ENCODE results near the gene SCAI. TPM values are rescaled to one million over a fixed set of nuclear protein-coding genes. Genes with fewer than 3 reads are reported as not detected.

SCAI gene
- total RNA-seq, 1 experiment from 2014 or later, result 4.7 TPM

GRCh38 chr9:125176636-125177035, 33.3 kb upstream of the SCAI start:
- no peak for TF ChIP-seq CTCF (IDR thresholded peaks at IDR 0.05)
- TF ChIP-seq TCF7L2 (IDR thresholded peaks at IDR 0.05; ENCODE audit: low read depth, low read length), result no peak
- no peak for TF ChIP-seq REST (IDR thresholded peaks at IDR 0.05; ENCODE audit: insufficient read depth in 1 of 2, low read depth in 2 of 2, low read length in 1 of 2)
- TF ChIP-seq POLR2AphosphoS5 (IDR thresholded peaks at IDR 0.05; ENCODE audit: low read depth, low read length), result no peak
- TF ChIP-seq SIN3A (IDR thresholded peaks at IDR 0.05; ENCODE audit: borderline replicate concordance, insufficient read depth, low read depth, low read length), result no peak
- in situ Hi-C loops (cut with HindIII; ENCODE audit: low pct_unique_long_range_greater_than_20kb, low sequenced_read_pairs), result no loop called here
- Histone ChIP-seq H3K27me3 (ENCODE audit: control insufficient read depth, insufficient read depth, low read length) (no peaks in the 10 kb centered on the region), H3K4me3 (ENCODE audit: low read depth in 2 of 2, low read length in 2 of 2) (no peak overlapping the region), H3K36me3 (ENCODE audit: control insufficient read depth, insufficient read depth, low read length) (no peaks in the 10 kb centered on the region), H3K27ac (ENCODE audit: low read length) (no peak overlapping the region), H3K9me3 (ENCODE audit: control insufficient read depth, insufficient read depth, low read depth, low read length) (no peaks in the 10 kb centered on the region), H3K4me1 (ENCODE audit: control insufficient read depth, insufficient read depth, low read length) (no peaks in the 10 kb centered on the region)
- DNase-seq (ENCODE audit: low read depth, low spot score) (no peak), ATAC-seq (no peak)
- BruUV-seq (replicated peaks), result no TSS peak
- intact Hi-C loops (cut with micrococcal nuclease; ENCODE audit: unreplicated experiment), result no loop called here
- POLR2A ChIA-PET, result no interaction called here
- CTCF ChIA-PET, result no interaction called here

- ChIA-PET CTCF (no interaction called here), POLR2A (interaction anchor here (0.7 kb wide), 1 partner anchor 115 kb away, joined by 5 read pairs; no protein-coding TSS in a partner anchor)
- intact Hi-C loops (cut with micrococcal nuclease; ENCODE audit: unreplicated experiment), result no loop called here
- Histone ChIP-seq H3K27ac (ENCODE audit: low read length) (no peak overlapping the region), H3K36me3 (ENCODE audit: control insufficient read depth, insufficient read depth, low read length) (no peaks in the 10 kb centered on the region; the same call in 1 of the 2 replicates), H3K4me3 (ENCODE audit: low read depth in 2 of 2, low read length in 2 of 2) (no peak overlapping the region), H3K4me1 (ENCODE audit: control insufficient read depth, insufficient read depth, low read length) (no peaks in the 10 kb centered on the region), H3K27me3 (ENCODE audit: control insufficient read depth, insufficient read depth, low read length) (no peaks in the 10 kb centered on the region), H3K9me3 (ENCODE audit: control insufficient read depth, insufficient read depth, low read depth, low read length) (no peaks in the 10 kb centered on the region)
- in situ Hi-C loops (cut with HindIII; ENCODE audit: low pct_unique_long_range_greater_than_20kb, low sequenced_read_pairs), result no loop called here
- no TSS peak for BruUV-seq (replicated peaks)
- TF ChIP-seq REST (IDR thresholded peaks at IDR 0.05; ENCODE audit: insufficient read depth in 1 of 2, low read depth in 2 of 2, low read length in 1 of 2) (no peak), SIN3A (IDR thresholded peaks at IDR 0.05; ENCODE audit: borderline replicate concordance, insufficient read depth, low read depth, low read length) (no peak), TCF7L2 (IDR thresholded peaks at IDR 0.05; ENCODE audit: low read depth, low read length) (no peak), POLR2AphosphoS5 (IDR thresholded peaks at IDR 0.05; ENCODE audit: low read depth, low read length) (no peak), CTCF (IDR thresholded peaks at IDR 0.05) (no peak)
- ATAC-seq (no peak), DNase-seq (ENCODE audit: low read depth, low spot score) (no peak)
Measured at GRCh38 chr9:125172031-125172755, 28.9 kb upstream of the SCAI start.

Measured in Panc1 (cell line).